PC-3 (cell line): ENCODE measurements around the gene COMMD10.
A peak's percentile ranks its signal among the peaks of the same experiment; 100 is the strongest.

ENCODE experiments used
- EZH2phosphoT487 ChIP-seq: fragments of 300-600 bp; sonication (generic); IDR thresholded peaks from 2 replicates; pipeline ENCODE4 v1.6.1; 2018; ENCODE audit warnings: mild to moderate bottlenecking, antibody characterized with exemption, low read length, borderline replicate concordance
- TF ChIP-seq, protein P1 (sequence below): fragments of 300-600 bp; sonication (generic); conservative IDR thresholded peaks from 2 replicates; pipeline ENCODE4 v1.5.1; 2017; ENCODE audit warnings: antibody characterized with exemption, low read depth, mild to moderate bottlenecking, low read length

DNA sequence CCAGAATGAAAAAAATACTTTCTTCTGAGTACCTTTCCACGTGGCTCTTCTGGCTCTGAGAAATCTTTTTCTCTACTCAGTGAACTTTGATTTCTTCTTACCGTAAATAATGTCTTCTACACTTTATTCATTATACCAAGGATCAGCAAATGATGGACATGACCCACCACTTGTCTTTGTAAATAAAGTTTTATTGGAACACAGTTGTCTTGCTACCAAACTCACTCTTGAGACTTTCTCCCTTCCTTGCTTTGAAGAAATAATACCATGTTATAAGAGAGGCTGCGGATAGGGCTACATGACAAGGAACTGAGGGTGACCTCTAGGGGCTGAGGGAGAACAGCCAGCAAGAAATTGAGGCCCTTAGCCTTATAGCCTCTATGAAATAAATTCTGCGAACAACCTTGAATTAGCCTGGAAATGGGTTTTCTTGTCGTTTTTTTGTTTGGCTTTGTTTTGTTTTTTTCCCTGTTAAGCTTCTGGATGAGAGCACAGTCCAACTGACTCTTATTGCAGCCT is 212.5 kb downstream of the COMMD10 start:
- TF ChIP-seq, protein P1, sequence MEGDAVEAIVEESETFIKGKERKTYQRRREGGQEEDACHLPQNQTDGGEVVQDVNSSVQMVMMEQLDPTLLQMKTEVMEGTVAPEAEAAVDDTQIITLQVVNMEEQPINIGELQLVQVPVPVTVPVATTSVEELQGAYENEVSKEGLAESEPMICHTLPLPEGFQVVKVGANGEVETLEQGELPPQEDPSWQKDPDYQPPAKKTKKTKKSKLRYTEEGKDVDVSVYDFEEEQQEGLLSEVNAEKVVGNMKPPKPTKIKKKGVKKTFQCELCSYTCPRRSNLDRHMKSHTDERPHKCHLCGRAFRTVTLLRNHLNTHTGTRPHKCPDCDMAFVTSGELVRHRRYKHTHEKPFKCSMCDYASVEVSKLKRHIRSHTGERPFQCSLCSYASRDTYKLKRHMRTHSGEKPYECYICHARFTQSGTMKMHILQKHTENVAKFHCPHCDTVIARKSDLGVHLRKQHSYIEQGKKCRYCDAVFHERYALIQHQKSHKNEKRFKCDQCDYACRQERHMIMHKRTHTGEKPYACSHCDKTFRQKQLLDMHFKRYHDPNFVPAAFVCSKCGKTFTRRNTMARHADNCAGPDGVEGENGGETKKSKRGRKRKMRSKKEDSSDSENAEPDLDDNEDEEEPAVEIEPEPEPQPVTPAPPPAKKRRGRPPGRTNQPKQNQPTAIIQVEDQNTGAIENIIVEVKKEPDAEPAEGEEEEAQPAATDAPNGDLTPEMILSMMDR, result peak; percentile 16; the same call in 1 of the 2 replicates
- no peak for TF ChIP-seq EZH2phosphoT487
